GM21737 (cell line): ENCODE data around the gene LRBA.
"Not testable (repeated sequence)": the region's sequence is repeated elsewhere in the genome, so short reads cannot be mapped to it uniquely, and the experiment has no call there.

Experiments used
- ATAC-seq: cut with Tn5 transposase; IDR thresholded peaks from one replicate; pipeline ENCODE4 v1.9.1; 2021; ENCODE audit warnings: mild to moderate bottlenecking, moderate library complexity; ENCODE audit not compliant: unreplicated experiment

Gene LRBA

GRCh38 chr4:150744570-150744969 lies 270.5 kb downstream of the LRBA start:
- ATAC-seq: no peak

GRCh38 chr4:150743564-150744342 lies 271.3 kb downstream of the LRBA start:
- no peak for ATAC-seq

- ATAC-seq: not testable (repeated sequence)
These were observed 272.2 kb downstream of the LRBA start for GRCh38 chr4:150742930-150743329.

- no peak for ATAC-seq
These were observed 275.5 kb downstream of the LRBA start for GRCh38 chr4:150739591-150739990.

GRCh38 chr4:150725957-150726523 lies 289.0 kb downstream of the LRBA start:
- no peak for ATAC-seq

- ATAC-seq: no peak
These were observed 291.2 kb downstream of the LRBA start for GRCh38 chr4:150723727-150724411.

- no peak for ATAC-seq
These were observed 292.1 kb downstream of the LRBA start for GRCh38 chr4:150722908-150723362.

GRCh38 chr4:150720973-150721518 lies 294.0 kb downstream of the LRBA start:
- peak; percentile 55 for ATAC-seq

- ATAC-seq: no peak
These were observed 297.1 kb downstream of the LRBA start for GRCh38 chr4:150717952-150718351.

- ATAC-seq: no peak
These were observed 300.3 kb downstream of the LRBA start for GRCh38 chr4:150714462-150715438.

GRCh38 chr4:150713251-150713650 lies 301.8 kb downstream of the LRBA start:
- no peak for ATAC-seq

- ATAC-seq: no peak
These were observed 304.2 kb downstream of the LRBA start for GRCh38 chr4:150710770-150711375.

- no peak for ATAC-seq
These were observed 307.1 kb downstream of the LRBA start for GRCh38 chr4:150708004-150708403.

- no peak for ATAC-seq
These were observed 315.5 kb downstream of the LRBA start for GRCh38 chr4:150699599-150699998.

- ATAC-seq: no peak
These were observed 319.9 kb downstream of the LRBA start for GRCh38 chr4:150695162-150695561.

GRCh38 chr4:150694438-150694837 lies 320.6 kb downstream of the LRBA start:
- no peak for ATAC-seq

GRCh38 chr4:150683775-150684350 lies 331.2 kb downstream of the LRBA start:
- no peak for ATAC-seq

- no peak for ATAC-seq
These were observed 333.0 kb downstream of the LRBA start for GRCh38 chr4:150682126-150682525.

GRCh38 chr4:150681063-150681462 lies 334.0 kb downstream of the LRBA start:
- ATAC-seq: no peak

GRCh38 chr4:150680651-150681050 lies 334.4 kb downstream of the LRBA start:
- no peak for ATAC-seq
